ENCODE results near the gene BCL7C. TPM values are rescaled to one million over a fixed set of nuclear protein-coding genes. Genes with fewer than 3 reads are reported as not detected.
A peak's percentile ranks its signal among the peaks of the same experiment; 100 is the strongest.

The BCL7C gene
- total RNA-seq, 1 experiment from 2014 or later = 44.9 TPM

GRCh38 chr16:30901201-30902028 is 7.5 kb upstream of the BCL7C start:
- peak overlapping the region; percentile 78 for H3K4me2 ChIP-seq (ENCODE audit: low read length)
- ATAC-seq (no peak), DNase-seq (ENCODE audit: low read depth, low spot score) (no peak)
- peak overlapping the region; percentile 51 for H3K9ac ChIP-seq (ENCODE audit: low read length)
- no peaks in the 10 kb centered on the region for H3K27me3 ChIP-seq (ENCODE audit: insufficient read depth, low read length)
- no peaks in the 10 kb centered on the region for H4K20me1 ChIP-seq (ENCODE audit: insufficient read depth)
- peaks cover 16 to 44% of the 10 kb centered on the region in 2 experiments; a peak in 3 of 4 replicates for H3K4me1 ChIP-seq (ENCODE audit: control insufficient read depth in 1 of 2, insufficient read depth in 2 of 2, low read length in 2 of 2)
- CTCF ChIA-PET = interaction anchor here (0.9 to 2.5 kb wide), 5 partner anchors 25 to 154 kb away, joined by 3 to 13 read pairs (median 3); partner anchors contain the start of gene PHKG2
- intact Hi-C loops (cut with micrococcal nuclease) = loop anchor here (5.0 kb wide), 1 partner anchor 59 kb away; no protein-coding TSS in a partner anchor
- TSS peak; percentile 66 for BruUV-seq (replicated peaks)
- no peaks in the 10 kb centered on the region for H3K9me3 ChIP-seq (ENCODE audit: control insufficient read depth in 1 of 2, insufficient read depth in 1 of 2, low read depth in 1 of 2, low read length in 2 of 2)
- H2AFZ ChIP-seq (ENCODE audit: low read depth, low read length, poor library complexity, severe bottlenecking) = peak overlapping the region; percentile 74
- H3K9me2 ChIP-seq (ENCODE audit: insufficient read depth) = no peaks in the 10 kb centered on the region
- RAD21 ChIA-PET (ENCODE audit: low non-redundant PET in 1 of 2, low total read pairs in 2 of 2, uncharacterized antibody in 2 of 2, unreplicated experiment in 2 of 2) = interaction anchor here (0.7 to 2.1 kb wide), 2 partner anchors 57 to 329 kb away, joined by 4 to 5 read pairs; no protein-coding TSS in a partner anchor
- POLR2A ChIA-PET = interaction anchor here (1.2 kb wide), 1 partner anchor 153 kb away, joined by 4 read pairs; the partner anchor contains the start of gene PHKG2
- peak overlapping the region; percentile 36 to 54 for H3K4me3 ChIP-seq (replicated peaks in 1 of 2; ENCODE audit: low read depth in 1 of 2, low read length in 2 of 2)
- no peaks in the 10 kb centered on the region for H3K79me2 ChIP-seq (ENCODE audit: insufficient read depth, low read length)
- H3K27ac ChIP-seq (ENCODE audit: low read depth, low read length) = peak overlapping the region; percentile 89; the same call in 1 of the 2 replicates
- no peaks in the 10 kb centered on the region for H3K36me3 ChIP-seq (ENCODE audit: control insufficient read depth in 1 of 2, insufficient read depth in 2 of 2, low read length in 2 of 2)
- no peak for TF ChIP-seq EZH2 (IDR thresholded peaks at IDR 0.05)
- no peak for TF ChIP-seq JUND (IDR thresholded peaks at IDR 0.05)
- TF ChIP-seq TCF7L2 (IDR thresholded peaks at IDR 0.05; ENCODE audit: borderline replicate concordance, extremely low read depth, insufficient read depth, insufficient read length) = no peak
- TF ChIP-seq EZH2phosphoT487 (IDR thresholded peaks at IDR 0.05; ENCODE audit: borderline replicate concordance) = no peak
- no peak for TF ChIP-seq EGR1 (IDR thresholded peaks at IDR 0.05; ENCODE audit: low read depth)
- TF ChIP-seq SRF (IDR thresholded peaks at IDR 0.05; ENCODE audit: low read depth) = no peak
- no peak for TF ChIP-seq CEBPB (IDR thresholded peaks at IDR 0.05; ENCODE audit: low read depth)
- TF ChIP-seq, protein P1, sequence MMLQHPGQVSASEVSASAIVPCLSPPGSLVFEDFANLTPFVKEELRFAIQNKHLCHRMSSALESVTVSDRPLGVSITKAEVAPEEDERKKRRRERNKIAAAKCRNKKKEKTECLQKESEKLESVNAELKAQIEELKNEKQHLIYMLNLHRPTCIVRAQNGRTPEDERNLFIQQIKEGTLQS (IDR thresholded peaks at IDR 0.05) = no peak
- no peak for TF ChIP-seq RAD21 (IDR thresholded peaks at IDR 0.05; ENCODE audit: low read depth)
- no peak for TF ChIP-seq POLR2A (IDR thresholded peaks at IDR 0.05; ENCODE audit: borderline replicate concordance, extremely low read depth, insufficient read depth, insufficient read length)
- TF ChIP-seq, protein P2, sequence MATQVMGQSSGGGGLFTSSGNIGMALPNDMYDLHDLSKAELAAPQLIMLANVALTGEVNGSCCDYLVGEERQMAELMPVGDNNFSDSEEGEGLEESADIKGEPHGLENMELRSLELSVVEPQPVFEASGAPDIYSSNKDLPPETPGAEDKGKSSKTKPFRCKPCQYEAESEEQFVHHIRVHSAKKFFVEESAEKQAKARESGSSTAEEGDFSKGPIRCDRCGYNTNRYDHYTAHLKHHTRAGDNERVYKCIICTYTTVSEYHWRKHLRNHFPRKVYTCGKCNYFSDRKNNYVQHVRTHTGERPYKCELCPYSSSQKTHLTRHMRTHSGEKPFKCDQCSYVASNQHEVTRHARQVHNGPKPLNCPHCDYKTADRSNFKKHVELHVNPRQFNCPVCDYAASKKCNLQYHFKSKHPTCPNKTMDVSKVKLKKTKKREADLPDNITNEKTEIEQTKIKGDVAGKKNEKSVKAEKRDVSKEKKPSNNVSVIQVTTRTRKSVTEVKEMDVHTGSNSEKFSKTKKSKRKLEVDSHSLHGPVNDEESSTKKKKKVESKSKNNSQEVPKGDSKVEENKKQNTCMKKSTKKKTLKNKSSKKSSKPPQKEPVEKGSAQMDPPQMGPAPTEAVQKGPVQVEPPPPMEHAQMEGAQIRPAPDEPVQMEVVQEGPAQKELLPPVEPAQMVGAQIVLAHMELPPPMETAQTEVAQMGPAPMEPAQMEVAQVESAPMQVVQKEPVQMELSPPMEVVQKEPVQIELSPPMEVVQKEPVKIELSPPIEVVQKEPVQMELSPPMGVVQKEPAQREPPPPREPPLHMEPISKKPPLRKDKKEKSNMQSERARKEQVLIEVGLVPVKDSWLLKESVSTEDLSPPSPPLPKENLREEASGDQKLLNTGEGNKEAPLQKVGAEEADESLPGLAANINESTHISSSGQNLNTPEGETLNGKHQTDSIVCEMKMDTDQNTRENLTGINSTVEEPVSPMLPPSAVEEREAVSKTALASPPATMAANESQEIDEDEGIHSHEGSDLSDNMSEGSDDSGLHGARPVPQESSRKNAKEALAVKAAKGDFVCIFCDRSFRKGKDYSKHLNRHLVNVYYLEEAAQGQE (IDR thresholded peaks at IDR 0.05; ENCODE audit: low read depth) = no peak
- TF ChIP-seq CBX3 (IDR thresholded peaks at IDR 0.05; ENCODE audit: low read depth) = no peak
- no peak for TF ChIP-seq ZFX (IDR thresholded peaks at IDR 0.05)
- TF ChIP-seq SP1 (IDR thresholded peaks at IDR 0.05; ENCODE audit: low read depth) = no peak
- TF ChIP-seq MAX (IDR thresholded peaks at IDR 0.05) = no peak
- TF ChIP-seq ZNF274 (IDR thresholded peaks at IDR 0.05; ENCODE audit: low read depth, low read length) = no peak
- TF ChIP-seq CTCF (IDR thresholded peaks at IDR 0.05 in 2 of 3, conservative IDR thresholded peaks at IDR 0.05 in 1 of 3; ENCODE audit: borderline replicate concordance in 1 of 3, insufficient read depth in 1 of 3, low read depth in 2 of 3, low read length in 2 of 3) = no peak
- TF ChIP-seq, protein P3, sequence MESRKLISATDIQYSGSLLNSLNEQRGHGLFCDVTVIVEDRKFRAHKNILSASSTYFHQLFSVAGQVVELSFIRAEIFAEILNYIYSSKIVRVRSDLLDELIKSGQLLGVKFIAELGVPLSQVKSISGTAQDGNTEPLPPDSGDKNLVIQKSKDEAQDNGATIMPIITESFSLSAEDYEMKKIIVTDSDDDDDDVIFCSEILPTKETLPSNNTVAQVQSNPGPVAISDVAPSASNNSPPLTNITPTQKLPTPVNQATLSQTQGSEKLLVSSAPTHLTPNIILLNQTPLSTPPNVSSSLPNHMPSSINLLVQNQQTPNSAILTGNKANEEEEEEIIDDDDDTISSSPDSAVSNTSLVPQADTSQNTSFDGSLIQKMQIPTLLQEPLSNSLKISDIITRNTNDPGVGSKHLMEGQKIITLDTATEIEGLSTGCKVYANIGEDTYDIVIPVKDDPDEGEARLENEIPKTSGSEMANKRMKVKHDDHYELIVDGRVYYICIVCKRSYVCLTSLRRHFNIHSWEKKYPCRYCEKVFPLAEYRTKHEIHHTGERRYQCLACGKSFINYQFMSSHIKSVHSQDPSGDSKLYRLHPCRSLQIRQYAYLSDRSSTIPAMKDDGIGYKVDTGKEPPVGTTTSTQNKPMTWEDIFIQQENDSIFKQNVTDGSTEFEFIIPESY (IDR thresholded peaks at IDR 0.05; ENCODE audit: extremely low read depth, insufficient replicate concordance, low read length) = no peak
- TF ChIP-seq FOSL1 (IDR thresholded peaks at IDR 0.05; ENCODE audit: low read depth) = no peak

All from HCT116 (cell line).